Activated CD4-positive, alpha-beta T cell treated with anti-CD3 and anti-CD28 coated beads for 4 hours (primary cell): ENCODE results near the gene MZT2A.
"Not testable (repeated sequence)": the region's sequence is repeated elsewhere in the genome, so short reads cannot be mapped to it uniquely, and the experiment has no call there.

Experiments
- DNase-seq, 2 donors: peaks; one replicate each; pipeline ENCODE4 v3.0.0-alpha.2; 2020

The MZT2A gene

GRCh38 chr2:131445896-131446295 lies 46.3 kb downstream of the MZT2A start:
- no peak for DNase-seq

DNA sequence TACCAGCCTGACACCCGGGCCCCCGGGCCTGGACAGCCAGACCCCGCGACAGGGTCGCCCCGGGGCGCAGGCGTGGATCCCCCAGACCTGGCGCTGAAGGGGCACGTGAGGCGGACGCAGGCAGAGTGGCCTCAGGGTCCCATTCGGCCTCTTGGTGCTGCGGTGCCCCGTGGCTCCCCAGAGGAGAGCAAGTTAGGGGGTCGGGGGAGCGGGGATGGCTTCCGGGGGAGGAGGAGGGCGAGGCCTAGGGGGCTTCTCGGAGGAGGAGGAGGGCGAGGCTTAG lies 46.7 kb downstream of the MZT2A start:
- DNase-seq: not testable (repeated sequence)

DNA sequence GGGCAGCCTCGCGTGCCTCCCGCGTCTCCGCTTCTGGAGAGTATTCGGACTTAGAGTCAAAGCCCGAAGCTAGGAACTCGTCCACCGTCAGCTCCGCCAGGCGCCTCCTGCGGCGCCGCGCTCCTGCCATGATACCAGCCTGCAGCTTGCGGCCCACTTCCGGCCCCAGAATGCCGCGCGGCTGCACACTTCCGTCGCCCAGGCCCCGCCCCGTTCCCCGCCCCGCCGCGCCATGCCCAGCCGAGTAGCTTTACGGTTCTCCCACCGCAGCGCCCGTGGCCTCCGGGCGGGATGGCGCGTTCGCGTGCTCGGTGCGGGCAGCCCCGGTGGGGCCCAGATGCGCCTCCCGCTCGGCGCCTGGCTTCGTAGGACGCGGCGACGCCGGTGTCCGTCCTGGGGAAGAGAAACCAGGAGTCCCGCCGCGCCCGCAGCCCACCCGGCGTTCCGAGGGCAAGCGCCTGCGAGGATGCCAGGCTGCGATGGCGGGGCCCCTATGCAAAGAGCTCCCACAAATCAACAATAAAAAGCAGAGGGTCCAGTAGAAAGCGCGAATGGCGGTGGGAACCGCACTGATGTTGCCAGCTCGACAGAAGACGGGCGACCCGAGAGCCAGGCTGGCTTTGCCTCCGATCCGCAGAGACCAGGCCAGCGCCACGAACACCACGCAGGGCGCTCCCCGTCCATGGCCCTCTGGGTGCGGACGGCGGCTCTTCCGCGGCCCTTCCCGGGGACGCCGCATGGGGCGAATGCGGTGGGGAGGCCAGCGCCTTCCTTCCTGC lies 47.3 kb downstream of the MZT2A start:
- not testable (repeated sequence) for DNase-seq

GRCh38 chr2:131440742-131441468 lies 51.3 kb downstream of the MZT2A start:
- not testable (repeated sequence) for DNase-seq
